Measurements from ENCODE around the gene NADK2. TPM values are rescaled to one million over a fixed set of nuclear protein-coding genes. Genes with fewer than 3 reads are reported as not detected.

Gene NADK2
- total RNA-seq, 1 experiment from 2014 or later = 12.2 TPM

- Mint-ChIP-seq H3K4me3 (no peak overlapping the region), H3K4me1 (peaks cover 8% of the 10 kb centered on the region in 2 experiments), H3K36me3 (ENCODE audit: insufficient read depth in 1 of 3, low read depth in 3 of 3) (no peaks in the 10 kb centered on the region; a peak in 1 of 7 replicates), H3K9me3 (no peaks in the 10 kb centered on the region), H3K27ac (no peak overlapping the region), H3K27me3 (ENCODE audit: low read depth) (no peaks in the 10 kb centered on the region)
- no peak for TF ChIP-seq CTCF (conservative IDR thresholded peaks at IDR 0.05)
- Histone ChIP-seq H4K8ac (replicated peaks; ENCODE audit: insufficient read length, low read depth, low read length) (no peak overlapping the region), H2BK15ac (ENCODE audit: low read depth, low read length) (no peak overlapping the region), H3T11ph (ENCODE audit: low read length) (no peak overlapping the region), H3K18ac (ENCODE audit: insufficient read length, low read depth, low read length) (no peak overlapping the region), H3K14ac (ENCODE audit: insufficient read depth, low read length) (no peak overlapping the region), H2BK120ac (ENCODE audit: low read depth, low read length, poor library complexity, severe bottlenecking) (no peak overlapping the region), H3K56ac (ENCODE audit: insufficient read length, low read depth, low read length) (no peak overlapping the region), H4K5ac (ENCODE audit: insufficient read length, low read depth, low read length) (no peak overlapping the region), H3K79me1 (ENCODE audit: insufficient read depth, low read depth, low read length, poor library complexity, severe bottlenecking) (no peaks in the 10 kb centered on the region), H3K9me3 (ENCODE audit: control insufficient read depth, low read depth, low read length) (no peaks in the 10 kb centered on the region), H2BK5ac (ENCODE audit: insufficient read length, low read length) (no peak overlapping the region), H3K9ac (ENCODE audit: extremely low read depth, insufficient read length, low read length) (no peak overlapping the region), H3K4me1 (ENCODE audit: insufficient read depth, low read length) (no peaks in the 10 kb centered on the region), H4K20me1 (ENCODE audit: control insufficient read depth, insufficient read depth, insufficient read length) (no peaks in the 10 kb centered on the region), H2AK5ac (ENCODE audit: insufficient read length, low read length) (no peak overlapping the region), H3K23me2 (ENCODE audit: insufficient read length, low read depth, low read length, poor library complexity, severe bottlenecking) (peaks cover 4% of the 10 kb centered on the region), H2AFZ (ENCODE audit: low read length) (no peak overlapping the region), H3K27me3 (ENCODE audit: insufficient read depth, low read length) (no peaks in the 10 kb centered on the region), H3K23ac (ENCODE audit: insufficient read length, low read depth, low read length) (no peak overlapping the region), H2BK12ac (ENCODE audit: insufficient read length, low read depth, low read length) (no peak overlapping the region), H3K4ac (ENCODE audit: low read depth, low read length) (no peak overlapping the region), H3K79me2 (ENCODE audit: insufficient read depth, low read length) (no peaks in the 10 kb centered on the region), H2BK20ac (ENCODE audit: low read depth, low read length, poor library complexity, severe bottlenecking) (no peak overlapping the region), H4K91ac (ENCODE audit: insufficient read length, low read depth, low read length) (no peak overlapping the region), H3K27ac (ENCODE audit: insufficient read length, low read depth, low read length) (no peak overlapping the region), H3K4me2 (ENCODE audit: insufficient read depth, insufficient read length, low read length) (no peak overlapping the region)
- DNase-seq = no peak
- no CpG with 5 or more reads among the region's 3 CpGs for WGBS (ENCODE audit: extremely low coverage, insufficient read length, low lambda C conversion rate)
Observed at GRCh38 chr5:36146390-36146789, 95.3 kb downstream of the NADK2 start.
